Measurements from ENCODE around the gene PARD3B.

Gene PARD3B

GRCh38 chr2:205585449-205586383, 1040.4 kb downstream of the PARD3B start:
- Histone ChIP-seq H3K9me3 (ENCODE audit: control extremely low read depth in 1 of 5, control insufficient read depth in 4 of 5, insufficient read depth in 2 of 5, low read depth in 1 of 5, low read length in 4 of 5) (no peaks in the 10 kb centered on the region), H3K36me3 (ENCODE audit: control insufficient read depth in 4 of 4, insufficient read depth in 4 of 4, low read length in 3 of 4) (no peaks in the 10 kb centered on the region), H3K27ac (ENCODE audit: insufficient read depth in 1 of 2, low read depth in 1 of 2, low read length in 2 of 2, poor library complexity in 1 of 2, severe bottlenecking in 2 of 2) (no peak overlapping the region), H3K4me3 (ENCODE audit: control insufficient read depth in 1 of 7, extremely low read depth in 1 of 7, insufficient read depth in 4 of 7, low read depth in 2 of 7, low read length in 6 of 7) (no peak overlapping the region), H3K27me3 (replicated peaks in 2 of 5; ENCODE audit: control insufficient read depth in 4 of 5, insufficient read depth in 5 of 5, low read length in 4 of 5) (peaks cover 0 to 4% (median 0%) of the 10 kb centered on the region in 5 experiments), H3K4me1 (ENCODE audit: control extremely low read depth in 1 of 4, control insufficient read depth in 4 of 4, insufficient read depth in 4 of 4, low read length in 3 of 4) (no peaks in the 10 kb centered on the region)
- ChIA-PET CTCF (no interaction called here), POLR2A (no interaction called here)
- DNase-seq: no peak
- WGBS (ENCODE audit: insufficient coverage): 97% methylated on average over 6 of the region's 10 CpGs

- H3K9me3 ChIP-seq (ENCODE audit: control extremely low read depth in 1 of 5, control insufficient read depth in 4 of 5, insufficient read depth in 2 of 5, low read depth in 1 of 5, low read length in 4 of 5): no peaks in the 10 kb centered on the region
- H3K36me3 ChIP-seq (ENCODE audit: control insufficient read depth in 4 of 4, insufficient read depth in 4 of 4, low read length in 3 of 4): no peaks in the 10 kb centered on the region
- no peak overlapping the region for H3K4me3 ChIP-seq (ENCODE audit: control insufficient read depth in 1 of 7, extremely low read depth in 1 of 7, insufficient read depth in 4 of 7, low read depth in 2 of 7, low read length in 6 of 7)
- H3K27me3 ChIP-seq (replicated peaks in 2 of 5; ENCODE audit: control insufficient read depth in 4 of 5, insufficient read depth in 5 of 5, low read length in 4 of 5): peaks cover 0 to 8% (median 0%) of the 10 kb centered on the region in 5 experiments
- H3K4me1 ChIP-seq (ENCODE audit: control extremely low read depth in 1 of 4, control insufficient read depth in 4 of 4, insufficient read depth in 4 of 4, low read length in 3 of 4): no peaks in the 10 kb centered on the region
- no peak overlapping the region for H3K27ac ChIP-seq (ENCODE audit: insufficient read depth in 1 of 2, low read depth in 1 of 2, low read length in 2 of 2, poor library complexity in 1 of 2, severe bottlenecking in 2 of 2)
- CTCF ChIA-PET: interaction anchor here (1.0 kb wide), 1 partner anchor 84 kb away, joined by 3 read pairs; no protein-coding TSS in a partner anchor
- POLR2A ChIA-PET: no interaction called here
- no peak for DNase-seq
- 100% methylated on average over 3 of the region's 5 CpGs for WGBS (ENCODE audit: insufficient coverage)
Observed at GRCh38 chr2:205586626-205587025, 1041.4 kb downstream of the PARD3B start.

GRCh38 chr2:205589479-205589878, 1044.2 kb downstream of the PARD3B start:
- Histone ChIP-seq H3K4me1 (ENCODE audit: control extremely low read depth in 1 of 4, control insufficient read depth in 4 of 4, insufficient read depth in 4 of 4, low read length in 3 of 4) (no peaks in the 10 kb centered on the region), H3K4me3 (ENCODE audit: control insufficient read depth in 1 of 7, extremely low read depth in 1 of 7, insufficient read depth in 4 of 7, low read depth in 2 of 7, low read length in 6 of 7) (no peak overlapping the region), H3K27ac (ENCODE audit: insufficient read depth in 1 of 2, low read depth in 1 of 2, low read length in 2 of 2, poor library complexity in 1 of 2, severe bottlenecking in 2 of 2) (no peak overlapping the region), H3K27me3 (replicated peaks in 2 of 5; ENCODE audit: control insufficient read depth in 4 of 5, insufficient read depth in 5 of 5, low read length in 4 of 5) (peaks cover 0 to 13% (median 0%) of the 10 kb centered on the region in 5 experiments), H3K9me3 (ENCODE audit: control extremely low read depth in 1 of 5, control insufficient read depth in 4 of 5, insufficient read depth in 2 of 5, low read depth in 1 of 5, low read length in 4 of 5) (no peaks in the 10 kb centered on the region), H3K36me3 (ENCODE audit: control insufficient read depth in 4 of 4, insufficient read depth in 4 of 4, low read length in 3 of 4) (no peaks in the 10 kb centered on the region)
- CTCF ChIA-PET: interaction anchor here (0.9 kb wide), 1 partner anchor 33 kb away, joined by 3 read pairs; no protein-coding TSS in a partner anchor
- no peak for DNase-seq
- WGBS (ENCODE audit: insufficient coverage): no CpG with 5 or more reads among the region's 1 CpG
- POLR2A ChIA-PET: no interaction called here

- Histone ChIP-seq H3K4me3 (ENCODE audit: control insufficient read depth in 1 of 7, extremely low read depth in 1 of 7, insufficient read depth in 4 of 7, low read depth in 2 of 7, low read length in 6 of 7) (no peak overlapping the region), H3K27ac (ENCODE audit: insufficient read depth in 1 of 2, low read depth in 1 of 2, low read length in 2 of 2, poor library complexity in 1 of 2, severe bottlenecking in 2 of 2) (no peak overlapping the region), H3K36me3 (ENCODE audit: control insufficient read depth in 4 of 4, insufficient read depth in 4 of 4, low read length in 3 of 4) (no peaks in the 10 kb centered on the region), H3K4me1 (ENCODE audit: control extremely low read depth in 1 of 4, control insufficient read depth in 4 of 4, insufficient read depth in 4 of 4, low read length in 3 of 4) (no peaks in the 10 kb centered on the region), H3K27me3 (replicated peaks in 2 of 5; ENCODE audit: control insufficient read depth in 4 of 5, insufficient read depth in 5 of 5, low read length in 4 of 5) (peaks cover 0 to 12% (median 0%) of the 10 kb centered on the region in 5 experiments), H3K9me3 (ENCODE audit: control extremely low read depth in 1 of 5, control insufficient read depth in 4 of 5, insufficient read depth in 2 of 5, low read depth in 1 of 5, low read length in 4 of 5) (no peaks in the 10 kb centered on the region)
- no peak for DNase-seq
- CTCF ChIA-PET: no interaction called here
- POLR2A ChIA-PET: no interaction called here
- WGBS (ENCODE audit: insufficient coverage): 100% methylated on average over 2 of the region's 2 CpGs
Observed at GRCh38 chr2:205590759-205591158, 1045.5 kb downstream of the PARD3B start.

- CTCF ChIA-PET: no interaction called here
- Histone ChIP-seq H3K9me3 (ENCODE audit: control extremely low read depth in 1 of 5, control insufficient read depth in 4 of 5, insufficient read depth in 2 of 5, low read depth in 1 of 5, low read length in 4 of 5) (peaks cover 0 to 1% (median 0%) of the 10 kb centered on the region in 5 experiments), H3K27me3 (replicated peaks in 2 of 5; ENCODE audit: control insufficient read depth in 4 of 5, insufficient read depth in 5 of 5, low read length in 4 of 5) (peaks cover 0 to 21% (median 0%) of the 10 kb centered on the region in 5 experiments), H3K36me3 (ENCODE audit: control insufficient read depth in 4 of 4, insufficient read depth in 4 of 4, low read length in 3 of 4) (no peaks in the 10 kb centered on the region), H3K4me1 (ENCODE audit: control extremely low read depth in 1 of 4, control insufficient read depth in 4 of 4, insufficient read depth in 4 of 4, low read length in 3 of 4) (no peaks in the 10 kb centered on the region), H3K27ac (ENCODE audit: insufficient read depth in 1 of 2, low read depth in 1 of 2, low read length in 2 of 2, poor library complexity in 1 of 2, severe bottlenecking in 2 of 2) (no peak overlapping the region), H3K4me3 (ENCODE audit: control insufficient read depth in 1 of 7, extremely low read depth in 1 of 7, insufficient read depth in 4 of 7, low read depth in 2 of 7, low read length in 6 of 7) (no peak overlapping the region)
- no peak for DNase-seq
- POLR2A ChIA-PET: interaction anchor here (0.6 kb wide), 1 partner anchor 51 kb away, joined by 3 read pairs; no protein-coding TSS in a partner anchor
- 94% methylated on average over 4 of the region's 4 CpGs for WGBS (ENCODE audit: insufficient coverage)
Observed at GRCh38 chr2:205593891-205594290, 1048.6 kb downstream of the PARD3B start.

DNA sequence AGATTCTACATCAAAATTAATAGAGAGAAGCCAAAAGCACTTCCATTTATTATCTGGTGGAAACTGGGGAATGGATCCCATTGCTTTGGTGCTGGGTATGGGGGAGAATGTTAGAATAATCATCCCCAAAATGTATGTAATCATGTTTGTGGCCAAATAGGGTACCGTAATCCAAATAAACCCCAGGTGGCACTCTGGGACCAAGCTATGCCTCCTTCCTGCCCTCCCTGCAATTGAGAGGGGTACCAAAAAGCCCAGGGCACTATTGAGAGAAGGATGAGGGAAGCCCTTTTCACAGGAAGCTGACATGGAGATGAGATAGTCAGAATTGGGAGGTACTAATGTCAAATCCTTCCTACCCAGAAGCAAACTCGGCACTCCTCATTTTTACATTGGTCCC, 1051.3 kb downstream of the PARD3B start:
- no peak overlapping the region for H3K27ac ChIP-seq (ENCODE audit: insufficient read depth in 1 of 2, low read depth in 1 of 2, low read length in 2 of 2, poor library complexity in 1 of 2, severe bottlenecking in 2 of 2)
- no peaks in the 10 kb centered on the region for H3K36me3 ChIP-seq (ENCODE audit: control insufficient read depth in 4 of 4, insufficient read depth in 4 of 4, low read length in 3 of 4)
- DNase-seq: no peak
- H3K4me3 ChIP-seq (ENCODE audit: control insufficient read depth in 1 of 7, extremely low read depth in 1 of 7, insufficient read depth in 4 of 7, low read depth in 2 of 7, low read length in 6 of 7): no peak overlapping the region
- WGBS (ENCODE audit: insufficient coverage): 100% methylated on average over 1 of the region's 2 CpGs
- no peaks in the 10 kb centered on the region for H3K4me1 ChIP-seq (ENCODE audit: control extremely low read depth in 1 of 4, control insufficient read depth in 4 of 4, insufficient read depth in 4 of 4, low read length in 3 of 4)
- H3K27me3 ChIP-seq (replicated peaks in 2 of 5; ENCODE audit: control insufficient read depth in 4 of 5, insufficient read depth in 5 of 5, low read length in 4 of 5): peaks cover 0 to 28% (median 0%) of the 10 kb centered on the region in 5 experiments
- CTCF ChIA-PET: no interaction called here
- peaks cover 0 to 7% (median 3%) of the 10 kb centered on the region in 5 experiments for H3K9me3 ChIP-seq (ENCODE audit: control extremely low read depth in 1 of 5, control insufficient read depth in 4 of 5, insufficient read depth in 2 of 5, low read depth in 1 of 5, low read length in 4 of 5)
- POLR2A ChIA-PET: no interaction called here

DNA sequence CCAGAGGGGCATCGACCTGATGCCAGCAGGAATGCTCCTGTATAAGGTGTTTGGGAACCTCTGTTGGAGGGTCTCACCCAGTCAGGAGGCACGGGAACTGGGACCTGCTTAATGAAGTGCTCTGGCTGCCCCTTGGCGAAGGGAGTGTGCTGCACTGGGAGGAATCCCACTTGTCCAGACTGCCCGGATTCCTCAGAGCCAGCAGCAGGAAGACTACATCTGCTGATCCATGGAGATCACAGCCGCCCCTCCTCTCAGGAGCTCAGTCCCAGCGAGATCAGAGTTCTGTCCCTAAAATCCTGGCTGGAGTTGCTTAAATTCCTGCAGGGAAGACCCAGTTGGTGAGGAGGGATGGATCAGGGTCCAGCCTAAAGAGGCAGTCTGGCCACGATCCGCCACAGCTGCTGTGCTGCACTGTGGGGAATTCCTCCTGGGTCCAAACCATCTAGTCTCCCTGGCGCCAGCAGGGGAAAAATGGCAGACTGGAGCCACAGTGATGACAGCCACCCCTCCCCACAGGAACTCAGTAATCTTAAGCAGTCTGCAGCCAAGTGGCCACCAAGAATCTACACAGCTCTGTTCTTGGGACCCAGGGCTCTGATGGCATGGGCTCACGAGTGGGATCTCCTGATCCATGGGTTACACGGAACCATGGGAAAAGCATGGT, 1060.5 kb downstream of the PARD3B start:
- Histone ChIP-seq H3K27me3 (replicated peaks in 2 of 5; ENCODE audit: control insufficient read depth in 4 of 5, insufficient read depth in 5 of 5, low read length in 4 of 5) (peaks cover 0 to 56% (median 25%) of the 10 kb centered on the region in 5 experiments), H3K4me1 (ENCODE audit: control extremely low read depth in 1 of 4, control insufficient read depth in 4 of 4, insufficient read depth in 4 of 4, low read length in 3 of 4) (peaks cover 0 to 9% (median 3%) of the 10 kb centered on the region in 4 experiments), H3K9me3 (ENCODE audit: control extremely low read depth in 1 of 5, control insufficient read depth in 4 of 5, insufficient read depth in 2 of 5, low read depth in 1 of 5, low read length in 4 of 5) (peaks cover 0 to 32% (median 16%) of the 10 kb centered on the region in 5 experiments), H3K36me3 (ENCODE audit: control insufficient read depth in 4 of 4, insufficient read depth in 4 of 4, low read length in 3 of 4) (no peaks in the 10 kb centered on the region), H3K4me3 (ENCODE audit: control insufficient read depth in 1 of 7, extremely low read depth in 1 of 7, insufficient read depth in 4 of 7, low read depth in 2 of 7, low read length in 6 of 7) (no peak overlapping the region), H3K27ac (ENCODE audit: insufficient read depth in 1 of 2, low read depth in 1 of 2, low read length in 2 of 2, poor library complexity in 1 of 2, severe bottlenecking in 2 of 2) (no peak overlapping the region)
- ChIA-PET POLR2A (no interaction called here), CTCF (no interaction called here)
- 95% methylated on average over 11 of the region's 11 CpGs for WGBS (ENCODE audit: insufficient coverage)
- no peak for DNase-seq
